Stimulated activated CD8-positive, alpha-beta memory T cell treated with anti-CD3 and anti-CD28 coated beads, Interleukin-7, amount 100 ng/mL, for 24 hours (primary cell): Measurements from ENCODE around the gene GLYAT.

Source experiments
- DNase-seq: peaks from one replicate; pipeline ENCODE4 v3.0.0-alpha.2; 2020; ENCODE audit warnings: low read depth

GLYAT gene

GRCh38 chr11:58676563-58677135 lies 55.1 kb downstream of the GLYAT start:
- no peak for DNase-seq

GRCh38 chr11:58675334-58676155 lies 56.2 kb downstream of the GLYAT start:
- DNase-seq = peak; percentile 72

DNA sequence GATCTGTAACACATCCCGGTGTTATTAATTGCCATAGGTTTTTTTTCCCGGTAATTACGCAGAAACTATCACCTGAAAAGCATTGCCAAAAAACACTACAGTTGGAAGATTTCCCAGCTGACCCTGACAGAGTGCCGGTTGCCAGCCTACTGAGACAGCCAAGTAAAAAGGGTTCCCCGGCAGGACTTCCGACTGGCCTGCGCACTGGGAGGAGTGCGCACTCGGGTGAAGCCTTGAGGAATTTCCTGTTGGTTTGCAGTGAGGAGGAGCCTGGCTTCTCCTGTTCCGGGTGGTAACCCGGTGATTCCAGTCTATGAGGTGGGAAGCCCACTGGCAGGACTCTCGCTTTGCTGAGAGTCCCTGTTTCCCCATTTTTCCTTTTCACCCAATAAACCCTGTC lies 57.1 kb downstream of the GLYAT start:
- DNase-seq = no peak

GRCh38 chr11:58671983-58672633 lies 59.6 kb downstream of the GLYAT start:
- no peak for DNase-seq

- no peak for DNase-seq
These were observed 71.7 kb downstream of the GLYAT start for GRCh38 chr11:58659910-58660570.

- DNase-seq = no peak
These were observed 72.3 kb downstream of the GLYAT start for GRCh38 chr11:58659404-58659803.
